GM19468 (cell line): ENCODE data around the gene COX7A1.
"Not testable (repeated sequence)": the region's sequence is repeated elsewhere in the genome, so short reads cannot be mapped to it uniquely, and the experiment has no call there.

Experiments used
- ATAC-seq: cut with Tn5 transposase; IDR thresholded peaks from one replicate; pipeline ENCODE4 v1.9.1; 2021; ENCODE audit warnings: mild to moderate bottlenecking, moderate library complexity, moderate number of reproducible peaks; ENCODE audit not compliant: unreplicated experiment; ENCODE audit errors: extremely low read depth

COX7A1 gene

GRCh38 chr19:36142496-36142895 is 9.8 kb downstream of the COX7A1 start:
- no peak for ATAC-seq

DNA sequence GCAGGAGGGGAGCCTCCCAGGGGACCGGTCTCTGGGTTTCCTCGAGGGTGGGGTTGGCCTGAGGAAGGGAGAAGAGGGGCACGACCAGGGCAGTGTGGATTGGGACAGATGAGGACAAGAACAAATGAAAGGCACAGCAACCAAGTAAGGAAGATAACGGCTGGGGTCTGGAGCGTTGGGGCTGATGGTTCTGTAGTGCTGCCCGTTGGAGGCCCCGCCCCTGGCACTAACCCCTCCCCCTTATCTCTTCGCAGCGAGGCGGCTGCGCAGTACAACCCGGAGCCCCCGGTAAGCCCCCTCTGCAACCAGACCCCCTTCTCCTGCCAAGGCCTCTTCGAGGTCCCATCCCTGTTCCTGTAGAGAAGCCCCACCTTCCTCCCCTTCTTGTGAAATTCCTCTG is 10.2 kb downstream of the COX7A1 start:
- ATAC-seq, result no peak

DNA sequence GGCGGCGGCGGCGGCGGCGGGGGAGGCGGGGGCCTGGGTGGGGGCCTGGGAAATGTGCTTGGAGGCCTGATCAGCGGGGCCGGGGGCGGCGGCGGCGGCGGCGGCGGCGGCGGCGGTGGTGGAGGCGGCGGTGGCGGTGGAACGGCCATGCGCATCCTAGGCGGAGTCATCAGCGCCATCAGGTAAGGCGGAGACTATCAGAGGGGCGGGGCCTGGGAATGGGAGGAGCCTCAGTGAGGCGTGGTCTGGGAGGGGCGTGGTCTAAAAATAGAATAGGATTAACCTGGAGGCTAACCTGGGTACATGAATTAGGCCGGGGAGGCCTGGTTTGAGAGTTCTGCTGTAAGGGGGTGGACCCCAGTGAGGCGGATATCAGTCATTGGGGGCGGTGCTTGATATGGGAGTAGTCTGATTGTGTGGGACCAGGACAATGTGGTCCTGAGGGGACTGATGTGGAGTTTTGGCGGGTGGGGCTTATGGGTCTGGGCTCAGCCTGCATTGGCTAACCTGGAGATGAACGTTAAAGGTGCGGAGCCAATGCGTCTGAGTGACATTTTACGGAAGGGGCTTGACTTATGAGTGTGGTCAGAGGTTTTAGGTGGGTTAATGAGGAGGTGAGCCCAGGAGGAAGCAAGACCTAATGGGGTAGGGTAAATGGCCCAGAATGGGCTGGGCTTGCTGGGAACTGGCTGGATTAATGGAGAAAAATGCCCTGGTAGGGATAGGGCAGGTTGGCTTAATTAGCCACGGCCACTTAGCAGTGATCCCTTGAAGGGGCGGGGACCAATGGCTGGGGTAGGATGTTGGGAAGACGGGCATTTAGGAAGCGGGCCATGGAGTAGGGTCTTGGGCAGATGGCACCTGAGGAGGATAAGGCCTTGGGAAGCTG is 11.0 kb downstream of the COX7A1 start:
- no peak for ATAC-seq

DNA sequence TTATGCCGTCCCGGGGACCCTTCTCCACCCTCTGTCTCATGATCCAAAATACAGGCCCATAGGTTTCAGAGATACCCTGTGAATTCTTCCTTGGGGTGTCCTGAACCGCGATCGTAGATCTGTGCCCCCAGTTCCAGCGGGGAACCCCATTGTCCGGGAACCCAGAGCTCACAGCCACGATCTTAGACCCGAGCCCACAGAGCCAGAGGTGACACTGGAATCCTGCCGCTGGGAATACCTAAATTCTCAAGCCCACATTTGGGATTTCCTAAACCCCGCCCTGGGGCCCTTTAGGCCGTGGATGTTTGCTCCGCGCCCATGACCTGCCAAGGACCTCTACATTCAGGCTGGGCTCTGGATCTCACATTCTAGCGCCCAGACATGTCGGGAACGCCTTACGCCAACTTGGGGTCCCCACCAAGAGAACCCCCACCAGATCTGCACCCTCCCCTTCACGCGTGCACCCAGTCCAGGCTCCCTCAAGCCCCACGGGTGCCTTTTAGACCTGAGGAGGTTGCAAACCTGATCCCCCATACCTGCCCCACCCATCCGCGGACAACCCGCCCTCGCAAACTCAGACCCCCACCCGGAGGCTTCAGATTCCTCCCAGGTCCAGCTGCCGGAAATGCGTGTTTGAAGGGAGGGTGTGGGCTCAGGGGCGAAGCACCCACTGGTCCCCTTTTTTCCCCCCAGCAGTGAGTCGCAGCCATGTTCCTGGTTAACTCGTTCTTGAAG is 11.8 kb downstream of the COX7A1 start:
- ATAC-seq, result no peak

GRCh38 chr19:36139473-36140303 is 12.6 kb downstream of the COX7A1 start, which contains the start of gene CAPNS1:
CAPNS1 (plus strand) TSS chr19:36140066; CDS start chr19:36141012, 946 bp downstream.
- ATAC-seq, result peak; percentile 73

GRCh38 chr19:36139120-36139472 is 13.2 kb downstream of the COX7A1 start:
- ATAC-seq, result no peak

DNA sequence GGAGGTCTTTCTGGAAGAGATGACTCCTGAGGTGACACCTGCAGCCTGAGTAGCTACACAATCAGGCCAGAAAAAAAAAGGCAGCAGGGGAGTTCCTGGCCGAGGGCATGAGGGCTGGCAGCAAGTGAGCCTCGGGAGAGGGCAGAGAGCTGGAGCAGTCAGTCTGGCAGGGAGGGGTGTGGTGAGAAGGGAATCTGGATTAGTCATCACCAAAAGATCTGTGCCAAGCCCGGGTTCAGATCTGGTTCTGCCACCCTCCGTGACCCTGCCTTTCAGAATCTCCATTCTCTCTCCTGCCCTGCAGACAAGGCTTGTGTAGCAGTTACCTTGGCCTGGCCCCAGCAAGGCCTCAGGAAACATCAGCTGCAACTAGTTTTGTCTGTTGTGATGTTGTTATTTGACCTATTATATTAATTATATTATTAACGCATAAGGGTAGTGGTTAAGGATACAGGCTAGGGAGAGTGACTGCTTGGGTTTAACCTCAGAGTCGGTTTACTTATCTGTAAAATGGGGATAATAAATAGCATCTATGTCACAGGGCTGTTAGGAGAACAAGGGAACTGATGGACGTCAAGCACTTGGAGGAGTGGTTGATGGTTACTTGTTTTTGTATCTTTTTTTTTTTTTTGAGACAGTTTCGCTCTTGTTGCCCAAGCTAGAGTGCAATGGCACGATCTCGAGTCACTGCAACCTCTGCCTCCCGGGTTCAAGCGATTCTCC is 15.1 kb downstream of the COX7A1 start:
- ATAC-seq, result no peak

DNA sequence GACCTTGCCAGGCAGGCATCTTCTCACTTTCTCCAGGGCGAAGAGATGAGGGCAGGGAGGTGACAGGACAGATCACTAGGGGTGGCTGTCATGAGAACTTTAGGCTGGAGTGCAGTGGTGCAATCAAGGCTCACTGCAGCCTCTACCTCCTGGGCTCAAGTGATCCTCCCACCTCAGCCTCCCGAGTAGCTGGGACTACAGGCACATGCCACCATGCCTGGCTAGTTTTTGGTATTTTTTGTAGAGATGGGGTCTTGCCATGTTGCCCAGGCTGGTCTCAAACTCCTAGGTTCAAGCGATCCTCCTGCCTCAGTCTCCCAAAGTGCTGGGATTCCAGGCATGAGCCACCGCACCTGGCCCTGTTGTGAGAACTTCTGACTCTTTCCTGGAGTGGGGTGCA is 17.4 kb downstream of the COX7A1 start:
- ATAC-seq, result not testable (repeated sequence)

DNA sequence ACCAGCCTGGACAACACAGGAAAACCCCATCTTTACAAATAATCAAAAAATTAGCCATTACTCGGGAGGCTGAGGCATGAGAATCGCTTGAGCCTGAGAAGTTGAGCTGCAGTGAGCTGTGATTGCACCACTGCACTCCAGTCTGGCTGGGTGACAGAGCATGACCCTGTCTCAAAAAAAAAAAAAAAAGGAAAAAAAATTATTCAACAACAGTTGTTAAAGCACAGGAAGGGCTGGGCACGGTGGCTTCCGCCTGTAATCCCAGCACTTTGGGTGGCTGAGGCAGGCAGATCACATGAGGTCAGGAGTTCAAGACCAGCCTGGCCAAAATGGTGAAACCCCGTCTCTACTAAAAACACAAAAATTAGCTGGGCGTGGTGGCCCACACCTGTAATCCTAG is 21.0 kb downstream of the COX7A1 start:
- not testable (repeated sequence) for ATAC-seq

GRCh38 chr19:36128392-36128736 is 23.9 kb downstream of the COX7A1 start:
- no peak for ATAC-seq

DNA sequence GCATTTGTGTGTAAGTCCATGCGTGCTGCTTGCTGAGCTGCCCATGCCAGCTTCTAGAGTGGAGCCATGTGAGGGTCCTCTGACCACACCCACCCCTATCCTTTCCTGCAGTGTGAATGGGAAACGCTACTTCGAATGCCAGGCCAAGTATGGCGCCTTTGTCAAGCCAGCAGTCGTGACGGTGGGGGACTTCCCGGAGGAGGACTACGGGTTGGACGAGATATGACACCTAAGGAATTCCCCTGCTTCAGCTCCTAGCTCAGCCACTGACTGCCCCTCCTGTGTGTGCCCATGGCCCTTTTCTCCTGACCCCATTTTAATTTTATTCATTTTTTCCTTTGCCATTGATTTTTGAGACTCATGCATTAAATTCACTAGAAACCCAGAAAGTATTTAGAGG is 26.7 kb downstream of the COX7A1 start:
- ATAC-seq, result no peak

GRCh38 chr19:36121486-36122124 is 30.6 kb downstream of the COX7A1 start:
- ATAC-seq, result no peak

DNA sequence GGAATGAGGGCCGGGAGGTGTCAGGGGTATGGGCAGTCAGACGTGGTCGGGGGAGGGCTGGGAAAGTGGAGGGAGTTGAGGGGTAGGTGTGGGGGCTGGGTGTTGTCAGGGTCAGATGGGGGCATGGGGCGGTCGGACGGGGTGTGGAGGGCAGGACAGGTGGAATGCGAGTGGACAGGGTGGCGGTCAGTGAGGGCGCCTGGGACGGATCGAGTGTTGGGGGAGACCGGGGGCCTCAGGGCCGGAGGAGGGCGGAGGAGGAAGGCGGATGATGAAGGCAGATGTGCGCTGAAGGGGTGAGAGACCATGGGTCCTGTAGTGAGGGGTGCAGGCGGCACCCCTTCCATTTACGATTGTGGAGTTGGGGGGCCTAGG is 31.3 kb downstream of the COX7A1 start:
- no peak for ATAC-seq

DNA sequence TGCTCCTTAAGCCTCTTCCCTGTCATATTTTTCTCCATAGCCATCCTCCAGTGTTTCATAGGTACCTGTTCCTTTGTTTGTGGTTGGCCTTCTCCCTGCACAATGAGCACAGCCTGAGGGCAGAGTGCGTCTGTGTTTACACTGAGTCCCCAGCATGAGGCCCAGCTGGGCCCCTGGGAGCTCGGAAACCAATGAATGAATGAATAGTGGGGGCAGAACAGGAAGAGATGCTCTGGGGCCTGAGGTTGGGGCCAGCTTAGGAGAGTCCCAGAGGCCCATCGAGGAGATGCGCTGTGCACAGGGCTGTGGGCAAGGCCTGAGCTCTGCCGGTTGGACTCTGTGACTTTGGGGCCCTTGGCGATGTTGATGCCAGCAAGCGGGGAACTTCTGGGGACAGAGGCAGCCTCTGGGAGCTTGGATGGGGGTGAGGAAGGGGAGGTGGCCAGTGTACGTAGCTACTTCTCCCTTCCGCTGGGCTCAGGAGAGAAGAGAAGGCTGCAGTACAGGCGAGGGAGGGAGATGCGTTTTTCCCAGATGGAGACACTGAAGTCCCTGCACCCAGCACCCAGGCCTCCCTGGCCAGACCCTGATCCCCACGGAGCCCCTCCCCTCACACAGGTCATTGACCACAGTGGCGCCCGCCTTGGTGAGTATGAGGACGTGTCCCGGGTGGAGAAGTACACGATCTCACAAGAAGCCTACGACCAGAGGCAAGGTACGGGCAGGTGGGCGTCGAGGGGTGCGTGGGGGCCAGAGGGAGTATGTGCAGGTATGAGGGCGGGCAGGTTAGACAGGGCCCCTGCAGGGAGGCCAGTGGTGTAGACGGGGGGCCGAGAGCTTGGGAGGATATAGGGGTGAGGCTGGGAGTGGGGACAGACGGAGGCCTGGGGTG is 31.9 kb downstream of the COX7A1 start:
- ATAC-seq, result no peak

GRCh38 chr19:36116344-36116637 is 36.0 kb downstream of the COX7A1 start:
- ATAC-seq, result no peak

DNA sequence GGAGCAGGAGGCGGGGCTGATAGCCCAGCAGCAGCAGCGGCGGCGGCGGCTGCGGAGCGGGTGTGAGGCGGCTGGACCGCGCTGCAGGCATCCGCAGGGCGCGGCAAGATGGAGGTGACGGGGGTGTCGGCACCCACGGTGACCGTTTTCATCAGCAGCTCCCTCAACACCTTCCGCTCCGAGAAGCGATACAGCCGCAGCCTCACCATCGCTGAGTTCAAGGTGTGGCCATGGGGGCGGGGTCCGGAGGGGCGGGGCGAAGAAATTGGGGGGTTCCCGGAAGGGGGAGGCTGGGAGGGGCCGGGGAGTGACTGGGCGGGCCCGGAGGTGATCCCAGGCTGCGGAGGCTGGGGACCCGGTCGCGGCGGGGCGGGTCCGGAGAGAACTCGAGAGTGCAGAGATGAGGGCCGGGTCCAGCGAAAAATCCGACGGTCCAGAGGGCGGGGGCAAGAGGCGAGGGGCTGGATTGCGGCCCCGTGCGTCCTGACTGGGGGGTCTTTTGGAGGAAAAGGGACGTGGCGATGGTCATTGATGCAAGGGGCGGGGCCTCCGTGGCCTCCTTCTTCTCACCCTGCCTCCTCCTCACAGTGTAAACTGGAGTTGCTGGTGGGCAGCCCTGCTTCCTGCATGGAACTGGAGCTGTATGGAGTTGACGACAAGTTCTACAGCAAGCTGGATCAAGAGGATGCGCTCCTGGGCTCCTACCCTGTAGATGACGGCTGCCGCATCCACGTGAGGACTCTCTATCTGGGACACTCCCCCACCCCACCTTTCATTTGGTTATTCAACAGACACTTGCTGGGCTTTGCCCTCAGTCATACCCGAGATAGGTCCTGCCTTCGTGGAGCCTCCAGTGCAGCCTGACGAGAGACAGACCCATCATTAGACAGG is 36.5 kb downstream of the COX7A1 start, which contains the start of gene TBCB:
Gene TBCB, plus strand, starts transcription at position 16 of the 891 bp plus-strand sequence. Its CDS starts 93 bp downstream, at position 109.
- ATAC-seq, result no peak

- peak; percentile 85 for ATAC-seq
These were observed 37.4 kb downstream of the COX7A1 start, which contains the start of gene POLR2I for GRCh38 chr19:36114721-36115452. POLR2I (minus strand) TSS chr19:36114875; CDS start chr19:36114856, 19 bp downstream.
